ENCODE results near the gene DICER1.

DICER1 gene

GRCh38 chr14:95096476-95096875 lies 60.9 kb downstream of the DICER1 start:
- H3K9me3 ChIP-seq: no peaks in the 10 kb centered on the region
- in situ Hi-C loops (cut with MboI; ENCODE audit: low sequenced_read_pairs): loop anchor here (5.0 kb wide), 1 partner anchor 409 kb away; no protein-coding TSS in a partner anchor
- peaks cover 45% of the 10 kb centered on the region for H3K36me3 ChIP-seq (replicated peaks)
- H3K27me3 ChIP-seq (ENCODE audit: low read depth): no peaks in the 10 kb centered on the region
- H3K4me3 ChIP-seq: no peak overlapping the region
- peaks cover 16% of the 10 kb centered on the region for H3K4me1 ChIP-seq
- no peak for DNase-seq (ENCODE audit: low spot score in 2 of 2)

DNA sequence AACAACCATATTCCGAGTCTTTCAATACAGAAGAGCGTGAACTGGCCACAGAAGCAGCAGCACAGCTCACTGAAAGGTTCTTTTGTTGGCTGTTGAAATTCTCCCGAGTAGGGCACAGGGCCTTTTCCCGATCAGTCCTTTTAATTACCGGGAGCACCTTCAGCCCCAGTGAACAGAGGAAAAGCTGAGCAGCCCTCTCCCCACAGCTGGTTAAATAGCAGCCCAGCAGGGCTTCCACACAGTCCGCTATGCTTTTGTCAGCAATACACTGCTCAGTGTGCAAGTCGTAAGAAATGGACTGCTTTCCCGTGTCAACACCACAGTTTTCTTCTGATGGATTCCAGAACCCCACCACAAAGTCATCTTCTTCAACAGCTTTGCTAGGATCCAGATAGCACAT lies 61.3 kb downstream of the DICER1 start:
- no peaks in the 10 kb centered on the region for H3K9me3 ChIP-seq
- H3K27me3 ChIP-seq (ENCODE audit: low read depth): no peaks in the 10 kb centered on the region
- no peak overlapping the region for H3K4me3 ChIP-seq
- in situ Hi-C loops (cut with MboI; ENCODE audit: low sequenced_read_pairs): loop anchor here (5.0 kb wide), 1 partner anchor 409 kb away; no protein-coding TSS in a partner anchor
- H3K4me1 ChIP-seq: peaks cover 16% of the 10 kb centered on the region
- DNase-seq (ENCODE audit: low spot score in 2 of 2): peak in 1 of 2 experiments; percentile 21
- H3K36me3 ChIP-seq (replicated peaks): peaks cover 45% of the 10 kb centered on the region

- H3K4me1 ChIP-seq: peaks cover 16% of the 10 kb centered on the region
- H3K36me3 ChIP-seq (replicated peaks): peaks cover 57% of the 10 kb centered on the region
- H3K27me3 ChIP-seq (ENCODE audit: low read depth): no peaks in the 10 kb centered on the region
- no peaks in the 10 kb centered on the region for H3K9me3 ChIP-seq
- no peak overlapping the region for H3K4me3 ChIP-seq
- no peak for DNase-seq (ENCODE audit: low spot score in 2 of 2)
- in situ Hi-C loops (cut with MboI; ENCODE audit: low sequenced_read_pairs): no loop called here
Measured at GRCh38 chr14:95092723-95093122, 64.6 kb downstream of the DICER1 start.

DNA sequence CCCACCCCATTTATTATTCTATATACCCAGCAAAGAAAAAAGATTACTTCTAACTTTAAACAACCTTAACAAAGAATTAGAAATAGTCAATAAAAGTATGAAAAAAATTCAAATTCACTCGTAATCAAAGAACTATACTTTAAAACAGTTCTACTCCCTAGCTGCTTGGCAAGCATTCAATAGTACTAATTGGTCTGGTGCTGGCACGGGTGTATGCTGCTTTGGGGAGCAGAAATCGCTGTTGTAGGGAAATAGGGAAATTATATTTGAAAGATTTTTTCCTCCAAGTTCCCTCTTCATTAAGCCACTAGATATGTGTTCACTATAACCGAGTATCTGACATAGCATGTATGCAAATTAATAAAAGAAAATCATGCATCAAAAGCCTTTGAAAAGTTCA lies 65.7 kb downstream of the DICER1 start:
- H3K9me3 ChIP-seq: no peaks in the 10 kb centered on the region
- H3K4me1 ChIP-seq: peaks cover 8% of the 10 kb centered on the region
- in situ Hi-C loops (cut with MboI; ENCODE audit: low sequenced_read_pairs): no loop called here
- H3K4me3 ChIP-seq: no peak overlapping the region
- H3K27me3 ChIP-seq (ENCODE audit: low read depth): no peaks in the 10 kb centered on the region
- peaks cover 56% of the 10 kb centered on the region for H3K36me3 ChIP-seq (replicated peaks)
- DNase-seq (ENCODE audit: low spot score in 2 of 2): no peak

- Histone ChIP-seq H3K36me3 (replicated peaks) (peaks cover 43% of the 10 kb centered on the region), H3K4me1 (no peaks in the 10 kb centered on the region), H3K4me3 (no peak overlapping the region), H3K27me3 (ENCODE audit: low read depth) (no peaks in the 10 kb centered on the region), H3K9me3 (no peaks in the 10 kb centered on the region)
- in situ Hi-C loops (cut with MboI; ENCODE audit: low sequenced_read_pairs): no loop called here
- no peak for DNase-seq (ENCODE audit: low spot score in 2 of 2)
Measured at GRCh38 chr14:95088665-95089064, 68.7 kb downstream of the DICER1 start.

- Histone ChIP-seq H3K9me3 (no peaks in the 10 kb centered on the region), H3K36me3 (replicated peaks) (peaks cover 35% of the 10 kb centered on the region), H3K27me3 (ENCODE audit: low read depth) (no peaks in the 10 kb centered on the region), H3K4me3 (no peak overlapping the region), H3K4me1 (no peaks in the 10 kb centered on the region)
- no peak for DNase-seq (ENCODE audit: low spot score in 2 of 2)
- in situ Hi-C loops (cut with MboI; ENCODE audit: low sequenced_read_pairs): no loop called here
Measured at GRCh38 chr14:95087619-95088018, 69.7 kb downstream of the DICER1 start.

- in situ Hi-C loops (cut with MboI; ENCODE audit: low sequenced_read_pairs): no loop called here
Measured at GRCh38 chr14:95085321-95085720, 72.0 kb downstream of the DICER1 start.

GRCh38 chr14:95078867-95079266 lies 78.5 kb downstream of the DICER1 start:
- Histone ChIP-seq H3K9me3 (no peaks in the 10 kb centered on the region), H3K27me3 (ENCODE audit: low read depth) (no peaks in the 10 kb centered on the region), H3K4me3 (no peak overlapping the region), H3K4me1 (no peaks in the 10 kb centered on the region), H3K36me3 (replicated peaks) (no peaks in the 10 kb centered on the region)
- in situ Hi-C loops (cut with MboI; ENCODE audit: low sequenced_read_pairs): no loop called here
- DNase-seq (ENCODE audit: low spot score in 2 of 2): no peak

More at GRCh38 chr14:95085321-95085720, 72.0 kb downstream of the DICER1 start:
- Histone ChIP-seq H3K9me3 (no peaks in the 10 kb centered on the region), H3K4me1 (no peaks in the 10 kb centered on the region), H3K36me3 (replicated peaks) (peaks cover 22% of the 10 kb centered on the region), H3K4me3 (no peak overlapping the region), H3K27me3 (ENCODE audit: low read depth) (no peaks in the 10 kb centered on the region)
- DNase-seq (ENCODE audit: low spot score in 2 of 2): no peak

DNA sequence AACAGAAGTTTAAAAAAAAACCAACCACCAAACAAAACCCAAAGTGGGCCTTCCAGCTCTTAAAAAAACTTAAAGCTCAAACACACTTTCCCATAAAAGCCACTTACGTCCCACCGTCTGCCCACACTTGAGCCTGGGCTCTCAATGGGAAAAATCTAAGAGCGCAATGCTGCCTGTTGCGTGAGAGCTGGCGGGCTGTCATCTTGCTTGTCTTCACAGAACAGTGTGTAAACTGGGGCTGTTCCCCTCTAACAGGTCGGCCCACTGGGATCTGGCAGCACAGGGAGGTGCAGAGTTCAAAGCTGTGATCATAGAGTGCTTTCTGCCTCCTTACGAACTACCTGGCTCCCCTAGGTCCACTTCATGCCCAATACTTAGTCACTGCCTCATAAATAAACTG lies 80.0 kb downstream of the DICER1 start:
- H3K4me3 ChIP-seq: no peak overlapping the region
- no peaks in the 10 kb centered on the region for H3K9me3 ChIP-seq
- DNase-seq (ENCODE audit: low spot score in 2 of 2): no peak
- in situ Hi-C loops (cut with MboI; ENCODE audit: low sequenced_read_pairs): no loop called here
- H3K4me1 ChIP-seq: no peaks in the 10 kb centered on the region
- H3K27me3 ChIP-seq (ENCODE audit: low read depth): no peaks in the 10 kb centered on the region
- H3K36me3 ChIP-seq (replicated peaks): no peaks in the 10 kb centered on the region

GRCh38 chr14:95075789-95076188 lies 81.5 kb downstream of the DICER1 start:
- in situ Hi-C loops (cut with MboI; ENCODE audit: low sequenced_read_pairs): no loop called here
- no peaks in the 10 kb centered on the region for H3K4me1 ChIP-seq
- DNase-seq (ENCODE audit: low spot score in 2 of 2): no peak
- no peaks in the 10 kb centered on the region for H3K9me3 ChIP-seq
- H3K36me3 ChIP-seq (replicated peaks): no peaks in the 10 kb centered on the region
- no peaks in the 10 kb centered on the region for H3K27me3 ChIP-seq (ENCODE audit: low read depth)
- H3K4me3 ChIP-seq: no peak overlapping the region

DNA sequence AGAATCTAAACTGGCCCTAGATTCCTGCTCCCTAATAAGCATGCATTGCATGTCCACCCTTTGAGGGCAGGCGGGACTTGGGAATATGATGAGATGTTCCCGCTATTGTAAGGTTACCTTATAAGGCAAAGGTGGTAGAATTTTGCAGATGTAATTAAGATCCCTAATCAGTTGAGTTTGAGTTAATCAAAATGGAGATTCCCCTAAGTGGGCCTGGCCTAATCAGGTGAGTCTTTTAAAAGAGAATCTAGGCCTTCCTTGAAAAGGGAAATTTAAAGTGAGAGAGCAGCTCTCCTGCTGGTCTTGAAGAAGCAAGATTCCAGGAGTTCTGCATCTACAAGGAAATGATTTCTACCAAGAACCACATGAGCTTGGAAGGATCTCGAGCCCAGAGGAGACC lies 83.4 kb downstream of the DICER1 start:
- H3K36me3 ChIP-seq (replicated peaks): no peaks in the 10 kb centered on the region
- H3K9me3 ChIP-seq: no peaks in the 10 kb centered on the region
- DNase-seq (ENCODE audit: low spot score in 2 of 2): no peak
- in situ Hi-C loops (cut with MboI; ENCODE audit: low sequenced_read_pairs): no loop called here
- no peak overlapping the region for H3K4me3 ChIP-seq
- H3K4me1 ChIP-seq: no peaks in the 10 kb centered on the region
- no peaks in the 10 kb centered on the region for H3K27me3 ChIP-seq (ENCODE audit: low read depth)

- H3K27me3 ChIP-seq (ENCODE audit: low read depth): no peaks in the 10 kb centered on the region
- no peaks in the 10 kb centered on the region for H3K9me3 ChIP-seq
- in situ Hi-C loops (cut with MboI; ENCODE audit: low sequenced_read_pairs): no loop called here
- no peak for DNase-seq (ENCODE audit: low spot score in 2 of 2)
- H3K4me1 ChIP-seq: no peaks in the 10 kb centered on the region
- H3K36me3 ChIP-seq (replicated peaks): no peaks in the 10 kb centered on the region
- H3K4me3 ChIP-seq: no peak overlapping the region
Measured at GRCh38 chr14:95072310-95072905, 84.9 kb downstream of the DICER1 start.

DNA sequence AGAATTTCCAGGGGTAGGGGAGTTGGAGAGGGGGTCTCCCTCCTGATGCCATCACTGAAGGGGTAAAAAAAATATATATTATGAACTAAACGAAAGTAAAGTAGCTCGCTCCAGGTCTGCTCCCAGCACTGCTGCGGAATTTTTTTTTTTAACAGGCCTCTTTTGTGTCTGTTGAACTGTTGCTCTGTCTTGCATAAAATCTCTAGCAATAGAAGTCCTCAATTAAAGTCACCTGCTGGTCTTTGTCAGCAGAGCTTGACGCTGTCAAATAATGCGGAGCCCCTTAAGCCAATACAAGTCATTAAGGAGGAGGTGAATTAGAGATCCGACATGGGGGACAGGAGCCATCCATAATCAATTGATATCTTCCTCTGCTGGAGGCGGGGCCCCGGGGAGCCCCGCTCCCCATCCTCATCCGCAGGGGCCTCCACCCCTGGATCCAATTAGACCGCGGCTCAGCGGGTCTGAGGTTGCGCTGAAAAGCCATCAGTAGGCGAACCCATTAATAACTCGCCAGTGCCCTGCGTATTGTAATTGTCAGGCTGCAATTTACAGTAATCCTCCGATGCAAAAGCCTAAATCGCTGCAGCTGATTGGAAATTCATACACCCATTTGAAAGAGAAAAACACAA lies 85.6 kb downstream of the DICER1 start:
- H3K9me3 ChIP-seq: no peaks in the 10 kb centered on the region
- in situ Hi-C loops (cut with MboI; ENCODE audit: low sequenced_read_pairs): no loop called here
- no peak overlapping the region for H3K4me3 ChIP-seq
- DNase-seq (ENCODE audit: low spot score in 2 of 2): no peak
- no peaks in the 10 kb centered on the region for H3K27me3 ChIP-seq (ENCODE audit: low read depth)
- no peaks in the 10 kb centered on the region for H3K36me3 ChIP-seq (replicated peaks)
- no peaks in the 10 kb centered on the region for H3K4me1 ChIP-seq

DNA sequence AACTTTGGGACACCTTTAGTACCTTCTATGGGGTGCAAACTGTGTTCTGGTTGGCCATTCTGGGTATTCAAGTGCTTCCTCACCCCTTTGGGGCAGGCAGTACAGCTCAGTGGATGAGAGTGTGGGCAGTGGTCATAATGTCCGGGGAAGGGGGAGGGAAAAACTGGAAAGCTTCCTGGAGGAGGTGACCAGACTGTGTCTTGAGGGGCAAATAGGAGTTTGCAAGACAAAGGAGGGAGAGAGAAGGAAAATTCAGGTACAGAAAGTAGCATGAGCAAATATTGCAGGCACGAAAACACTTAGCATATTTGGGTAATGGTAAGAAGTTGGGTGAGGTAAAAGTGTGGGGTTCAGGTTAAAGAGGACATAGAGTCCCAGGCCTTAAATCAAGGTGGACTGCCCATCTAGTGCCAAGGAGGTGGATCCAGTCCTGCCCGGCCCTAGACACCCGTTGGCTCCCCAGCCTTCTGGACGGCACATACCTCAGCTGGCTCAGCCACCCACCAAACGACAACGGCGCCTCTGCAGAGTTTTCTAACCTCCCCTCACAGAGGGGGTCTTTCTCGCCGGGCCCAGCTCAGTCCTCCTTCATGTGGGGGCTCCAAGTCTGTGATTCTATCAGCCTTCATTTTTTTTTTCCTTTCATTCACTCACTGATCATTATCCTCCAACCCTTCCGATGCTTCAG lies 86.4 kb downstream of the DICER1 start:
- no peak for DNase-seq (ENCODE audit: low spot score in 2 of 2)
- Histone ChIP-seq H3K9me3 (no peaks in the 10 kb centered on the region), H3K4me1 (no peaks in the 10 kb centered on the region), H3K27me3 (ENCODE audit: low read depth) (no peaks in the 10 kb centered on the region), H3K36me3 (replicated peaks) (no peaks in the 10 kb centered on the region), H3K4me3 (no peak overlapping the region)
- in situ Hi-C loops (cut with MboI; ENCODE audit: low sequenced_read_pairs): no loop called here

All from HAP-1 (cell line).